Endodermal cell (in vitro differentiated cells): ENCODE results near the gene NARS2. TPM values are rescaled to one million over a fixed set of nuclear protein-coding genes. Genes with fewer than 3 reads are reported as not detected.

ENCODE experiments used
- DNase-seq: peaks from one replicate; pipeline ENCODE4 v3.0.0-alpha.2; 2017
- H3K27ac ChIP-seq: 2 replicates; pipeline ENCODE4 v1.5.1; 2013; ENCODE audit warnings: mild to moderate bottlenecking, low read depth, low read length, moderate library complexity
- H3K27me3 ChIP-seq: 2 replicates; pipeline ENCODE4 v1.6.1; 2013; ENCODE audit warnings: mild to moderate bottlenecking, low read length, moderate library complexity; ENCODE audit not compliant: insufficient read depth, control insufficient read depth, poor library complexity, severe bottlenecking
- H3K36me3 ChIP-seq: 2 replicates; pipeline ENCODE4 v1.7.0; 2013; ENCODE audit warnings: mild to moderate bottlenecking, low read length, moderate library complexity; ENCODE audit not compliant: control insufficient read depth, insufficient read depth
- H3K4me1 ChIP-seq: one replicate; pipeline ENCODE4 v1.7.0; 2013; ENCODE audit warnings: low read length; ENCODE audit not compliant: control insufficient read depth, insufficient read depth
- H3K4me3 ChIP-seq: 2 replicates; pipeline ENCODE4 v1.5.1; 2013; ENCODE audit warnings: mild to moderate bottlenecking, low read length, moderate library complexity
- H3K9ac ChIP-seq: 2 replicates; pipeline ENCODE4 v1.6.1; 2013; ENCODE audit warnings: mild to moderate bottlenecking, low read length, moderate library complexity; ENCODE audit not compliant: poor library complexity, severe bottlenecking; ENCODE audit errors: extremely low read depth
- H3K9me3 ChIP-seq: 2 replicates; pipeline ENCODE4 v1.6.1; 2013; ENCODE audit warnings: mild to moderate bottlenecking, low read length, moderate library complexity; ENCODE audit not compliant: control insufficient read depth
- H3K27ac Mint-ChIP-seq: 2 replicates; pipeline ENCODE4 v1.8.0; 2020; ENCODE audit warnings: mixed read lengths
- H3K27me3 Mint-ChIP-seq: 2 replicates; pipeline ENCODE4 v1.8.0; 2021; ENCODE audit warnings: mild to moderate bottlenecking, mixed read lengths; ENCODE audit not compliant: insufficient read depth
- H3K36me3 Mint-ChIP-seq: 2 replicates; pipeline ENCODE4 v1.8.0; 2020; ENCODE audit warnings: low read depth, mixed read lengths
- H3K4me1 Mint-ChIP-seq: 2 replicates; pipeline ENCODE4 v1.8.0; 2020; ENCODE audit warnings: mixed read lengths
- H3K4me3 Mint-ChIP-seq: 2 replicates; pipeline ENCODE4 v1.8.0; 2020; ENCODE audit warnings: mild to moderate bottlenecking, moderate library complexity, mixed read lengths
- H3K9me3 Mint-ChIP-seq: 2 replicates; pipeline ENCODE4 v1.8.0; 2020; ENCODE audit warnings: mild to moderate bottlenecking, mixed read lengths
- CTCF ChIP-seq: fragments of 200-600 bp; sonication (generic); conservative IDR thresholded peaks from 2 replicates; pipeline ENCODE4 v1.5.0; 2021; ENCODE audit warnings: antibody characterized with exemption, mild to moderate bottlenecking
- WGBS, 2 experiments: methylation state at CpG; one replicate each; pipeline versions ENCODE4 v1.1.5 to v1.1.7; 2013; ENCODE audit warnings: missing lambda C conversion rate in 2 of 2, mixed read lengths in 1 of 2; ENCODE audit not compliant: insufficient coverage in 1 of 2, insufficient read length in 1 of 2; 5-methylcytosine and 5-hydroxymethylcytosine counted together
- total RNA-seq, 2 donors: library from RNA; stranded (reverse); fragmentation: NEBNext Ultra II Directional in 1 of 2; extraction: Animal tissue kit (Norgen Biotek cat#: 25700) in 1 of 2; gene quantifications; 2 replicates in 1 of 2; 3 replicates in 1 of 2; pipeline ENCODE4 v1.2.1, GENCODE V29; 2021

The NARS2 gene
- total RNA-seq, 2 donors from 2014 or later = 45.8 to 53.7 TPM

GRCh38 chr11:78573681-78574080 is 983 bp downstream of the NARS2 start:
- no peaks in the 10 kb centered on the region for H3K27me3 Mint-ChIP-seq
- no peaks in the 10 kb centered on the region for H3K27me3 ChIP-seq
- H3K4me1 ChIP-seq = no peaks in the 10 kb centered on the region
- H3K36me3 ChIP-seq = peaks cover 31% of the 10 kb centered on the region
- no peak for TF ChIP-seq CTCF
- no peaks in the 10 kb centered on the region for H3K9me3 Mint-ChIP-seq
- H3K4me3 Mint-ChIP-seq = peak overlapping the region; percentile 98
- no peak for DNase-seq
- peak overlapping the region; percentile 93 for H3K4me3 ChIP-seq
- H3K9ac ChIP-seq = peak overlapping the region; percentile 88
- 14 to 24% methylated on average over 4 to 5 of the region's 5 CpGs for WGBS, 2 experiments
- H3K36me3 Mint-ChIP-seq = peaks cover 31% of the 10 kb centered on the region
- H3K27ac ChIP-seq = no peak overlapping the region
- no peaks in the 10 kb centered on the region for H3K9me3 ChIP-seq
- H3K27ac Mint-ChIP-seq = peak overlapping the region; percentile 99
- peaks cover 33% of the 10 kb centered on the region for H3K4me1 Mint-ChIP-seq

DNA sequence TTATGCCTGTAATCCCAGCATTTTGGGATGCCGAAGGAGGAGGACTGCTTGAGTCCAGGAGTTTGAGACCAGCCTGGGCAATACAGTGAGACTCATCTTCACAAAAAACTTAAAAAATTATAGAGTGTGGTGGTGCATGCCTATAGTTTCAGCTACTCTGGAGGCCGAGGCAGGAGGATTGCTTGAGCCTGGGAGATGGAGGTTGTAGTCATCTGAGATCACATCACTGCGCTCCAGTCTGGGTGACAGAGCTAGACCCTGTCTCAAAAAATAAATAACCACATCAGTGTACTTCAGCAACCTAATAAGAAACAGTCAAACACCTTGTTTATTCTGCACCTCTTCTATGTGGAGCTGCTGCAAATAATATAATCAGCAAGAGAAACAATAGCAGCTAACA is 1.4 kb downstream of the NARS2 start:
- Histone ChIP-seq H3K9me3 (no peaks in the 10 kb centered on the region), H3K4me3 (peak overlapping the region; percentile 93), H3K36me3 (peaks cover 35% of the 10 kb centered on the region), H3K27ac (no peak overlapping the region), H3K27me3 (no peaks in the 10 kb centered on the region), H3K9ac (peak overlapping the region; percentile 88), H3K4me1 (no peaks in the 10 kb centered on the region)
- TF ChIP-seq CTCF = no peak
- no peak overlapping the region for H3K27ac Mint-ChIP-seq
- no peak for DNase-seq
- peaks cover 33% of the 10 kb centered on the region for H3K36me3 Mint-ChIP-seq
- H3K27me3 Mint-ChIP-seq = no peaks in the 10 kb centered on the region
- H3K4me1 Mint-ChIP-seq = peaks cover 33% of the 10 kb centered on the region
- WGBS, 2 experiments = 63 to 83% methylated on average over 1 to 3 of the region's 3 CpGs
- H3K4me3 Mint-ChIP-seq = peak overlapping the region; percentile 98
- H3K9me3 Mint-ChIP-seq = no peaks in the 10 kb centered on the region

GRCh38 chr11:78572394-78572793 is 2.3 kb downstream of the NARS2 start:
- DNase-seq = no peak
- H3K9me3 Mint-ChIP-seq = no peaks in the 10 kb centered on the region
- 87 to 92% methylated on average over 2 to 4 of the region's 4 CpGs for WGBS, 2 experiments

More at GRCh38 chr11:78572394-78572793, 2.3 kb downstream of the NARS2 start:
- H3K4me3 ChIP-seq = peak overlapping the region; percentile 93
- H3K27me3 ChIP-seq = no peaks in the 10 kb centered on the region
- H3K9ac ChIP-seq = no peak overlapping the region
- H3K27ac Mint-ChIP-seq = no peak overlapping the region
- TF ChIP-seq CTCF = no peak
- H3K9me3 ChIP-seq = no peaks in the 10 kb centered on the region
- no peaks in the 10 kb centered on the region for H3K27me3 Mint-ChIP-seq
- no peak overlapping the region for H3K27ac ChIP-seq
- peak overlapping the region; percentile 98 for H3K4me3 Mint-ChIP-seq
- no peaks in the 10 kb centered on the region for H3K4me1 ChIP-seq
- peaks cover 28% of the 10 kb centered on the region for H3K4me1 Mint-ChIP-seq
- peaks cover 40% of the 10 kb centered on the region for H3K36me3 Mint-ChIP-seq
- peaks cover 43% of the 10 kb centered on the region for H3K36me3 ChIP-seq
